Effector memory CD4-positive, alpha-beta T cell (primary cell): ENCODE results near the gene KLRG1.

Source experiments
- DNase-seq, 3 donors: peaks; one replicate each; pipeline ENCODE4 v3.0.0-alpha.2; 2020
- H3K27ac ChIP-seq: 2 replicates; pipeline ENCODE4 v1.7.0; 2013; ENCODE audit warnings: mild to moderate bottlenecking, low read length, moderate library complexity; ENCODE audit not compliant: insufficient read depth, poor library complexity, severe bottlenecking
- H3K27me3 ChIP-seq: replicated peaks from 2 replicates; pipeline ENCODE4 v1.7.0; 2013; ENCODE audit warnings: mild to moderate bottlenecking, low read length; ENCODE audit not compliant: insufficient read depth, control insufficient read depth, poor library complexity, severe bottlenecking
- H3K36me3 ChIP-seq: 2 replicates; pipeline ENCODE4 v1.7.0; 2013; ENCODE audit warnings: mild to moderate bottlenecking, low read length, moderate library complexity; ENCODE audit not compliant: control insufficient read depth, insufficient read depth
- H3K4me1 ChIP-seq: 2 replicates; pipeline ENCODE4 v1.7.0; 2013; ENCODE audit warnings: low read length, mild to moderate bottlenecking; ENCODE audit not compliant: control insufficient read depth, insufficient read depth, poor library complexity, severe bottlenecking
- H3K4me3 ChIP-seq: 2 replicates; pipeline ENCODE4 v1.7.0; 2013; ENCODE audit warnings: low read length, low read depth, mild to moderate bottlenecking; ENCODE audit not compliant: insufficient read depth, poor library complexity, severe bottlenecking
- H3K9me3 ChIP-seq: 2 replicates; pipeline ENCODE4 v1.7.0; 2013; ENCODE audit warnings: mild to moderate bottlenecking, low read length, moderate library complexity; ENCODE audit not compliant: control insufficient read depth

The KLRG1 gene

DNA sequence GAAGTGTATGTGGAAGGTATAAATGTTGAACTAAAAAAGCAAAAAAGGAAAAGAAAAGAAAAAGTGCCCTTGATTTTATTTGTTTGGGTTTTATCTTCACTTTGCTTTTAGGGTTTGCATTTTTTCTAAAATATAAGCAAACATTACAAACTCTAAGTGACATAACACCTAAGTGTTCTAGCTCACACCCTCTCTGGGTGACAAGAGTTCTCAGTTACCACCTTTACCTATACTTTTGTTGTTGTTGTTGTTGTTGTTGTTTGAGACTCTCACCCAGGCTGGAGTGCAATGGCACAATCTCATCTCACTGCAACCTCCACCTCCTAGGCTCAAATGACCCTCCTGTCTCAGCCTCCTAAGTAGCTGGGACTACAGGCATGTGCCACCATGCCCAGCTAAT lies 13.0 kb downstream of the KLRG1 start:
- H3K4me1 ChIP-seq, result no peaks in the 10 kb centered on the region
- H3K4me3 ChIP-seq, result no peak overlapping the region
- no peaks in the 10 kb centered on the region for H3K27me3 ChIP-seq
- no peak overlapping the region for H3K27ac ChIP-seq
- DNase-seq, result no peak
- H3K36me3 ChIP-seq, result peaks cover 12% of the 10 kb centered on the region
- no peaks in the 10 kb centered on the region for H3K9me3 ChIP-seq

DNA sequence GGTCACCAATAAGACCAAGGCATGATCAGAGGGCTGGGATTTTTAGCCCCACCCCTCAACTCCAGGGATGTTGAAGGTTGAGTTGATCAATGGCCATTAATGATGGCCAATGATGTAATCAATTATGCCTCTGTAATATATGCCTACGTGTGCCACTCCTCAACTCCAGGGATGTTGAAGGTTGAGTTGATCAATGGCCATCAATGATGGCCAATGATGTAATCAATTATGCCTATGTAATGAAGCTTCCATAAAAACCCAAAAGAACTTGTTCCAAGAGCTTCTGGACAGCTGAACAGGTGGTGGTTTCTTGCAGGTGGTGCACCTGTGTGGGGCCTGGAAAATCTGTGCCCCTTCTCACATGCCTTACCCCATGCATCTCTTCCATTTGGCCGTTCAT lies 33.2 kb downstream of the KLRG1 start:
- peaks cover 3% of the 10 kb centered on the region for H3K9me3 ChIP-seq
- H3K36me3 ChIP-seq, result no peaks in the 10 kb centered on the region
- DNase-seq, result no peak
- H3K27ac ChIP-seq, result no peak overlapping the region
- peaks cover 51% of the 10 kb centered on the region for H3K4me1 ChIP-seq
- no peaks in the 10 kb centered on the region for H3K27me3 ChIP-seq
- H3K4me3 ChIP-seq, result no peak overlapping the region

DNA sequence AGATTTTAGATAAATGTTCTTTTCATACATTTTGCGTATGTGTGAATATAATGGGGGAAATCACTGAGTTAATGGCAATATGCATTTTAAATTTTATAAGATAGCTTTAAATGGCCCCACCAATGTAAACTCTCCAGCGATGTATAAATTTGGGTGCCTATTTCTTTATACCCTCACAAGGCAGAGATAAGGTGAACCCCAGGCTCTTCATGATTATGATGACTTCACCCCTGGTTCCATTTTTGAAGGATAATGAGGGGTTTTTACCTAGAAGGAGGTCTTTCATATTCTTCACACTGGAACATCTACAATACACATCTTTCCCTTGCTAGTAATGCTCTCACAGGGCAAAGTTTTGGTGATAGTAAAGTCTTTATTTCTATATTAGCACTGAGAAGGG lies 35.2 kb downstream of the KLRG1 start:
- H3K27ac ChIP-seq, result peak overlapping the region; percentile 79
- DNase-seq, result no peak
- H3K27me3 ChIP-seq, result no peaks in the 10 kb centered on the region
- peak overlapping the region; percentile 1 for H3K4me3 ChIP-seq
- no peaks in the 10 kb centered on the region for H3K9me3 ChIP-seq
- H3K36me3 ChIP-seq, result no peaks in the 10 kb centered on the region
- H3K4me1 ChIP-seq, result peaks cover 52% of the 10 kb centered on the region

DNA sequence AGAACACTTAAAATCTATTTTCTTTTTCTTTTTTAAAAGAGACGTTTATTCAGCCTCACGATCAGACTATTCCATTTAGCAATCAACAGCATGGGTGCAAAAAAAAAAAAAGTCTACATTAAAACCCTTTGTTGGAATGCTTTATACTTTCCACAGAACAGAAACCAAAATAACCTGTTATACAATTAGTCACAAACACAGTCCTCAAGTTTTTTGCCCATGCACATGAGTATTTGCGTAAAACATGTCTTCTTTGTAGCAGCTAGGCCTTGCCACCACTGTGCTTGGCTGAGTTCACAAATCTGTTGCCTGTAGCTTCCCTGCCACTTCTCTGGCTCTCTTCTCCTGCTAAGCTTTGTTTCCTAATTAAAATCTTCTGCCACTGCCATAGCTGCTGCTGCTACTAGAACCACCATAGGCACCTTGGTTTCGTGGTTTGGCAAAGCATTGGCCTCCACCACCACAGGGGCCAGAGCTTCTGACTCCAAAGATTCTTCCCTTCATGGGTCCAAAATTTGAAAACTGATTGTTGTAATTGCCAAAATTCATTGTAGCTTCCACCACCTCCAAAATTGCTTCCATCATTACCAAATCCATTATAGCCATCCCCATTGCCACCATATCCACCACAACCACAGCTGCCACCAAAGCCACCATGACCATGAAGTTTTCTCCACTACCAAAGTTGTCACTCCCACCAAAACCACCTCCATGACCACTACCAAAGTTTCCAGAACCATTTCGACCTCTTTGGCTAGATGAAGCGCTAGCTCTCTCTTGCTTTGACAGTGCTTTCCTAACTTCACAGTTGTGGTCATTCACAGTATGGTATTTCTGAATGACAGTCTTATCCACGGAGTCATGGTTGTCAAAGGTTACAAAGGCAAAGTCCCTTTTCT lies 38.1 kb downstream of the KLRG1 start:
- H3K4me1 ChIP-seq, result peaks cover 66% of the 10 kb centered on the region
- DNase-seq, result no peak

DNA sequence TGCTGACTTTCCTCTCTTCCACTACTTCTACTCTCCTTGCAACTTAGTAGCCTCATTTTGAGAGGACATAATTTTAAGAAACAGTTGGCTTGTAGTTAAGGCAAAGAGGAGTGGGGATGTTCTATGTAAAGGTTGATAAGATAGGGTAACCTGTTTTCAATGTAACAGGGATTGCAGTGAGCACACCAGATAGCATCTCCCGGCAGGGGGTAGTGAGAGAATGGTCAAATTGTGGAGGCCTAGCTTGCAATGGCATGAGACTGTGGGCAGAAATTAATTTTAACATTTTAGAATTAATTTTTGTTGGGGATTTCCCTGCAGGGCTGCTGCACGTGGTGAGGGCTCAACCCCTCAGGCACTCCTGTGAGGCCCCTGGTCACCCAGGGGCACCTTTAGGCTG lies 41.4 kb downstream of the KLRG1 start:
- Histone ChIP-seq H3K27me3 (no peaks in the 10 kb centered on the region), H3K27ac (no peak overlapping the region), H3K4me3 (no peak overlapping the region), H3K9me3 (no peaks in the 10 kb centered on the region), H3K36me3 (no peaks in the 10 kb centered on the region), H3K4me1 (peaks cover 36% of the 10 kb centered on the region)
- DNase-seq, result no peak

More for the DNA sequence above, 38.1 kb downstream of the KLRG1 start:
- Histone ChIP-seq H3K36me3 (no peaks in the 10 kb centered on the region), H3K27ac (peak overlapping the region; percentile 48), H3K27me3 (no peaks in the 10 kb centered on the region), H3K9me3 (no peaks in the 10 kb centered on the region), H3K4me3 (no peak overlapping the region)

DNA sequence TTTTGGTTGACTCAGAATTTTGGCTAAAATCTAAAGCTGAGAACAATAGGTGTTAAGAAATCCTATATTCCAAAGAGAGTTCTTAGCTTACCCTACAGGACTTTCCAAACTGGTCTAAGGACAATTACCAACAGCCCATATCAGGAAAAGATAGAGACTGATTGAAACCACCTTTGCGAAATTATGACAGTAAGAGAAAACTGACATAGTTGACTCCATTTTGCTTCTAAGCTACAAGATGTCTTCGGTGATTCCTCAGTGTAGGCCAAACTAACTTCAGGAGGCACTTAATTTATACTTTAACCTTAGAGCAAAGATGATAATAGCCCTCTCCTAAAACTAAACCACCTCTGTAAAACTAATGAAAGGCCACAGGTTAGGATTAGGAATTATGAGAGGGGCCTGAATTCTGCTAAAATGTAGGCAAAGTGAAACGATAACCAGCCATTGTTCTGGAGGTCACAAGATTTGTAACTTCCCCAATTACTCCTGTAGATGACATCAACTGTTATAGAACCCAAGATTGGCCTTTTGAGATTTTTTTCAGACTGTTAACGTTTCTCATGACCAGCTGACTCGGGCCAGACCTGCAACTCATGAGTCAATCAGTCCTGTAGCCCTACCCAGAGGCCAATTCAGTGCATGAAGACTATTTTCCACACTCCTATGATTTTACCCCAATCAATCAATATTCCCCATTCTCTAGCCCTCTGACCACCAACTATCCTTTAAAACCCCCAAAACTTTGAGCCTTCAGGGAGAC lies 43.0 kb downstream of the KLRG1 start:
- peaks cover 21% of the 10 kb centered on the region for H3K4me1 ChIP-seq
- H3K27ac ChIP-seq, result no peak overlapping the region

DNA sequence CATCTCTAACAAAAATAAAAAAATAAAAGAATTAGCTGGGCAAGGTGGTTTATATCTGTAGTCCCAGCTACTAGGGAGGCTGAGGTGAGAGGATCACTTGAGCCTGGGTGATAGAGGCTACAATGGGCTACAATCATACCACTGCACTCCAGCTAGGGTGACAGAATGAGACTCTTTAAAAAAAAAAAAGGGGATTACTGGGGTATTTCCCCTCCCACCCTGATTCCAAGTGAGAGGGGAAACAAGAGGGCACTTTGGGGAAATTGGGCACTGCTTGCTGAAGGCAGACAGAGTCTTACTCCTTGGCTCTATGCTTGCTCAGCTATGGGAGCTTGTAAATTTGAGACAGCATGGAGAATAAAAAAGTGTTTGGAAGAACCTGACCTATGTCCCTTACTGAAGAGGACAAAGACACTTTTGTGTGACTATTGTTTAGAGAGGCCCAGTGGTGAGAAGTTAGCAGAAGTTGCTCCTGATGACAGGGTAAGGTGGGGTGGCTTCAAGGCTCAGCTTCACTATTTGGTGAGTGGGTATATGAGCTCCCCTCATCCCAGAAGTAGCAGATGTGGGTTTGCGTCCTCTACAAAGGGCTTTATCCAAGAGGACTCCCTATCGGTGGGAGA lies 44.0 kb downstream of the KLRG1 start:
- Histone ChIP-seq H3K4me3 (no peak overlapping the region), H3K36me3 (no peaks in the 10 kb centered on the region), H3K9me3 (no peaks in the 10 kb centered on the region), H3K27ac (no peak overlapping the region), H3K27me3 (no peaks in the 10 kb centered on the region), H3K4me1 (peaks cover 26% of the 10 kb centered on the region)
- no peak for DNase-seq

More for the DNA sequence above, 43.0 kb downstream of the KLRG1 start:
- Histone ChIP-seq H3K9me3 (no peaks in the 10 kb centered on the region), H3K4me3 (no peak overlapping the region), H3K27me3 (no peaks in the 10 kb centered on the region), H3K36me3 (no peaks in the 10 kb centered on the region)
- no peak for DNase-seq

DNA sequence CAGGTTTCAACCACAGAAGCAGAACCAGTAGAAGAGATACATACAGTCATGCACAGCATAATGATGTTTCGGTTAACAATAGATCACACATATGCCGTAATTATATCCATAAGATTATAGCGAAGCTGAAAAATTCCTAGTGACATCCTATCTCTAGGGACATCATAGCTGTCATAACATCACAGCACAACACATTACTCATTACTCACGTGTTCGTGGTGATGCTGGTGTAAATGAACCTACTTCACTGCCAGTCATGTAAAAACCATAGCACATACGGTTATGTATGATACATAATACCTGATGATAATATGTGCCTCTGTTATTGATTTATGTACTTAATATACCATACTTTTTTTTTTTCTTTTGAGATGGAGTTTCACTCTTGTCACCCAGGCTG lies 44.7 kb downstream of the KLRG1 start:
- Histone ChIP-seq H3K4me3 (no peak overlapping the region), H3K9me3 (no peaks in the 10 kb centered on the region), H3K36me3 (no peaks in the 10 kb centered on the region), H3K27ac (no peak overlapping the region), H3K4me1 (peaks cover 33% of the 10 kb centered on the region), H3K27me3 (no peaks in the 10 kb centered on the region)
- no peak for DNase-seq

DNA sequence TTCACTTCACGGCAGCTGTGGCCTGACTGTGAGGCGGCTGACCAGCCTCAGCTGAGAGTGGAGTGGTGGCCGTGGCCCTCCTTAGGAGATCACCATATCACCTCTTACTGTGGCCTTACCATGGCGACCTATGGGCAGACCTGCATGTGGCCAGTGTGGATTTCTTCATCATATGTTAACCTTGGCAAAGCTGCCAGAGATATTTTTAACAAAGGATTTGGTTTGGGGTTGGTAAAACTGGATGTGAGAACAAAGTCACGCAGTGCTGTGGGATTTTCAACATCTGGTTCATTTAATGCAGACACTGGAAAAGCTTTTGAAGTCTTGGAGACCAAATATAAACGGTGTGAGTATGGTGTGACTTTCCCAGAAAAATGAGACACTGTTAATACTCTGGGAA lies 46.9 kb downstream of the KLRG1 start:
- H3K9me3 ChIP-seq, result no peaks in the 10 kb centered on the region
- no peak overlapping the region for H3K4me3 ChIP-seq
- H3K36me3 ChIP-seq, result no peaks in the 10 kb centered on the region
- H3K4me1 ChIP-seq, result peaks cover 25% of the 10 kb centered on the region
- H3K27ac ChIP-seq, result no peak overlapping the region
- H3K27me3 ChIP-seq, result no peaks in the 10 kb centered on the region
- no peak for DNase-seq

DNA sequence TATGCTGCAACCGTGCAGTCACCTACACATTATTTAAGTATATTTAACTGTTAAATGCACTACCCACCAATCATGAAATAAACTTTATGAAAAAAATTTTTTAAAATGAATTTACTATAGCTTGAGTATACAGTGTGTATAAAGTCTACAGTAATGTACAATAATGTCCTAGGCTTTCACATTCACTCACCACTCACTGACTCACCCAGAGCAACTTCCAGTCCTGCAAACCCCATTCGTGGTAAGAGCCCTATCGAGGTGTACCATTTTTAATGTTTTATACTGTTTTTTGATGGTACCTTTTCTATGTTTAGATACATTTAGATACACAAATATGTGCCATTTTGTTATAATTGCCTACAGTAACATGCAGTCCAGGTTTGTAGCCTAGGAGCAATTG lies 48.1 kb downstream of the KLRG1 start:
- no peaks in the 10 kb centered on the region for H3K36me3 ChIP-seq
- H3K27ac ChIP-seq, result no peak overlapping the region
- H3K4me1 ChIP-seq, result peaks cover 21% of the 10 kb centered on the region
- no peak overlapping the region for H3K4me3 ChIP-seq
- H3K9me3 ChIP-seq, result no peaks in the 10 kb centered on the region
- DNase-seq, result no peak
- no peaks in the 10 kb centered on the region for H3K27me3 ChIP-seq
